Subcutaneous adipose tissue (tissue), 4 donors: ENCODE data around the gene TNS4. TPM values are rescaled to one million over a fixed set of nuclear protein-coding genes. Genes with fewer than 3 reads are reported as not detected.

ENCODE experiments used
- CTCF ChIP-seq: fragments of 450-650 bp; IDR thresholded peaks from one replicate; pipeline ENCODE4 v1.5.1; 2016; ENCODE audit warnings: low read depth, mild to moderate bottlenecking, control low read depth, antibody characterized with exemption, moderate library complexity
- total RNA-seq, 4 donors: library from RNA; depleted of rRNA; stranded (reverse); fragments of >200 nt; gene quantifications; one replicate each; pipeline ENCODE4 v1.1.0, GENCODE V29; 2016

The TNS4 gene
- total RNA-seq, 4 donors from 2014 or later: not detected

GRCh38 chr17:40472733-40473452, 28.5 kb downstream of the TNS4 start:
- TF ChIP-seq CTCF: no peak

- no peak for TF ChIP-seq CTCF
Measured at GRCh38 chr17:40471846-40472732, 29.3 kb downstream of the TNS4 start.

DNA sequence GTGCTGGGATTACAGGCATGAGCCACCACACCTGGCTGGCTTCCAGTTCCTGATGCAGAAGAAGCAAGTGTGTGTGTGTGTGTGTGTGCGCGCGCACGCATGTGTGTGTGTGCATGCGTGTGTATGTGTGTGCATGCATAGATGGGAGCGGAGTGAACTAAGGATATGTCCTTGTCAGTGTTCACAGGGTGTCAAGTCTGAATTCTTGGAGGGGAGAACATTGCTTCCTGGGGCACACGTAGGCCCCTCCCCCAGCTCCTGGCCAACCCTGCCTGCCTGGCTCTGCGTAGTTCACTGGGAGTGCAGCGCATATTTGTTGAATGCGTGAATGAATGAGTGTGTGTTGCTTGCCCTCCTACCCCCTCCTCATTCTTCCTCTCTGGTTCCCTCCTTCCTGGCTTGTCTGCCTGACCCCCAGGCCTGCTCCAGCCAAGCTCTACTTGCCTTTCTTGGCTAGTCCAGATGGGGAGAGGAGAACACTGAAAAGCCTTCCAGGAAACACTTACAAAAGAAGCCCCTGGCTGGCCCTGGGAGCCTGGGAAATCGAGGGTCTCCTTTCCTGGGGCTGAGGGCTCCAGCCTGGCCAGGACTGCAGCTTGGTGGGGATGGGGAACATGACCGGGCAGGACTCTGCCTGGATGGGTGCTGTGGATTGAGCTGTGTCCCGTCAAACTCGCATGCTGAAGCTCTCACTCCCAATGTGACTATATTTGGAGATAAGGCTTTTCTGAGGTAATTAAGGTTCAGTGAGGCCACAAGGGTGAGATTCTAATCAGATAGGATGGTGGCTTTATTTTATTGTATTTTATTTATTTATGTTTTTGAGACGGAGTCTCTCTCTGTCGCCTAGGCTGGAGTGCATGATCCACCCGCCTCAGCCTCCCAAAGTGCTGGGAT, 30.2 kb downstream of the TNS4 start:
- TF ChIP-seq CTCF: no peak

DNA sequence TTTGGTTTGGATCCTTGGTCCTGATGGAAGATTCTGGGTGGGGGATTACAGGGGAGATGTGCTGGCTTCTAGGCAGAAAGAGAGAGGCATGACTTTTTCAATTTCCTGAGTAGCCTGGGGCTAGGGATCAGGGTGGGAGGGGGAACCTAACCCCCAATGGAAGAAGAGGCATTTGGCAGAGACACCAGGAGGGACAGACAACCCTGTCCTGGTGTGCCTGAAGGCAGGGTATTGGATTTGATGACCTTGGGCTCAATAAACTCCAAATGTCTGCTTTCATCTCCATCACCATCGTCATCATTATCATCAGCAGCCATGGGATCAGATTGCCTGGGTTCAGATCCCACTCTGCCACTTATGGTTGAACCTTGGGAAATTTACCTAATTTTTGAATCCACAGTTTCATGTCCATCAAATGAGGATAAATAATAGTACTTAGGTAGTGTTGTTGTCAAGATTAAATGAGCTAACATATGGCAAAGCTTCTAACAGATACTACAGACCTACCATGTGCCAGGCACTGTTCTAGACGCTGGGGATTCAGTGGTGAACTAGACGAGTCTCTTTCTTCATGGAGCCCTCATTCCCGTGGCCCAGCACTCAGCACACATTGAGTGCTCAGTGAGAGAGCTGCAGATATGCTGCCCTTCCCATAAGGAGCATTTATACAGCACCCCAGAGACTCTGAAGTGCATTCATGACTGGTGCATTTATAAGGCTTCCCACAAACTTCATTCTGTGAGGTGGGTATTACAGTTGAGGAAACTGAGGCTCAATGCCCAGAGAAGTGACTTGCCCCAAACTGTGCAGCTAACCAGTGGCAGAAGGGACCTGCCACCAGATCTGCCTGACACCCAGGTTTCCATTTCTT, 31.4 kb downstream of the TNS4 start:
- TF ChIP-seq CTCF: no peak

- no peak for TF ChIP-seq CTCF
Measured at GRCh38 chr17:40468560-40468959, 32.9 kb downstream of the TNS4 start.

GRCh38 chr17:40467281-40467867, 34.0 kb downstream of the TNS4 start:
- TF ChIP-seq CTCF: no peak
